Trophoblast cell (in vitro differentiated cells and primary cell): ENCODE data around the gene RIMBP3B.
"Not testable (repeated sequence)": the region's sequence is repeated elsewhere in the genome, so short reads cannot be mapped to it uniquely, and the experiment has no call there.

ENCODE experiments used
- DNase-seq, 2 donors: peaks; one replicate each; pipeline ENCODE4 v3.0.0-alpha.2; 2016
- H2AFZ ChIP-seq: 2 replicates; pipeline ENCODE4 v1.6.1; 2013; ENCODE audit warnings: low read length, moderate library complexity, mild to moderate bottlenecking; ENCODE audit not compliant: insufficient read depth, poor library complexity
- H2AK5ac ChIP-seq: 2 replicates; pipeline ENCODE4 v1.6.1; 2013; ENCODE audit warnings: mild to moderate bottlenecking, low read length
- H2BK120ac ChIP-seq: 2 replicates; pipeline ENCODE4 v1.6.1; 2013; ENCODE audit warnings: low read length, mild to moderate bottlenecking, moderate library complexity; ENCODE audit not compliant: insufficient read depth, poor library complexity
- H2BK12ac ChIP-seq: 2 replicates; pipeline ENCODE4 v1.6.1; 2013; ENCODE audit warnings: mild to moderate bottlenecking, low read length, moderate library complexity
- H2BK5ac ChIP-seq: 2 replicates; pipeline ENCODE4 v1.6.1; 2013; ENCODE audit warnings: low read length, low read depth, moderate library complexity, mild to moderate bottlenecking; ENCODE audit not compliant: poor library complexity
- H3K14ac ChIP-seq: 2 replicates; pipeline ENCODE4 v1.6.1; 2013; ENCODE audit warnings: mild to moderate bottlenecking, low read length
- H3K18ac ChIP-seq: 2 replicates; pipeline ENCODE4 v1.6.1; 2013; ENCODE audit warnings: mild to moderate bottlenecking, low read length
- H3K23ac ChIP-seq: 2 replicates; pipeline ENCODE4 v1.6.1; 2013; ENCODE audit warnings: low read length
- H3K27ac ChIP-seq: 2 replicates; pipeline ENCODE4 v1.5.1; 2013; ENCODE audit warnings: low read depth, mild to moderate bottlenecking, inconsistent platforms, low read length, moderate library complexity
- H3K27me3 ChIP-seq: 2 replicates; pipeline ENCODE4 v1.6.1; 2013; ENCODE audit warnings: inconsistent platforms, mild to moderate bottlenecking, low read length, moderate library complexity; ENCODE audit not compliant: insufficient read depth
- H3K36me3 ChIP-seq, 2 experiments: 1 replicate in 1 of 2; 2 replicates in 1 of 2; pipeline ENCODE4 v1.6.1; 2013; ENCODE audit warnings: low read length in 2 of 2, mild to moderate bottlenecking in 2 of 2, moderate library complexity in 1 of 2; ENCODE audit not compliant: insufficient read depth in 2 of 2, control insufficient read depth in 1 of 2
- H3K4ac ChIP-seq: 2 replicates; pipeline ENCODE4 v1.6.1; 2013; ENCODE audit warnings: low read depth, mild to moderate bottlenecking, low read length, moderate library complexity
- H3K4me1 ChIP-seq, 2 experiments: 1 replicate in 1 of 2; 2 replicates in 1 of 2; pipeline ENCODE4 v1.6.1; 2013; ENCODE audit warnings: low read length in 2 of 2, mild to moderate bottlenecking in 2 of 2, moderate library complexity in 1 of 2; ENCODE audit not compliant: insufficient read depth in 2 of 2, control insufficient read depth in 1 of 2
- H3K4me2 ChIP-seq: 2 replicates; pipeline ENCODE4 v1.6.1; 2013; ENCODE audit warnings: inconsistent platforms, mild to moderate bottlenecking, low read length, moderate library complexity
- H3K4me3 ChIP-seq: 2 replicates; pipeline ENCODE4 v1.5.1; 2013; ENCODE audit warnings: mild to moderate bottlenecking, low read depth, low read length, inconsistent platforms
- H3K79me1 ChIP-seq: one replicate; pipeline ENCODE4 v1.6.1; 2013; ENCODE audit warnings: low read length
- H3K79me2 ChIP-seq: 2 replicates; pipeline ENCODE4 v1.6.1; 2013; ENCODE audit warnings: low read length, mild to moderate bottlenecking; ENCODE audit not compliant: control insufficient read depth, insufficient read depth, poor library complexity
- H3K9ac ChIP-seq: 2 replicates; pipeline ENCODE4 v1.6.1; 2013; ENCODE audit warnings: mild to moderate bottlenecking, low read length
- H3K9me3 ChIP-seq: 2 replicates; pipeline ENCODE4 v1.6.1; 2013; ENCODE audit warnings: low read depth, mild to moderate bottlenecking, control low read depth, inconsistent platforms, low read length; ENCODE audit not compliant: insufficient read depth
- H4K12ac ChIP-seq: 2 replicates; pipeline ENCODE4 v1.6.1; 2013; ENCODE audit warnings: low read depth, mild to moderate bottlenecking, low read length, moderate library complexity
- H4K8ac ChIP-seq: 2 replicates; pipeline ENCODE4 v1.6.1; 2013; ENCODE audit warnings: low read depth, mild to moderate bottlenecking, low read length, moderate library complexity
- H4K91ac ChIP-seq: one replicate; pipeline ENCODE4 v1.6.1; 2013; ENCODE audit warnings: low read depth, mild to moderate bottlenecking, low read length, moderate library complexity
- WGBS: extraction: QIAGEN DNeasy Blood & Tissue Kit; methylation state at CpG from one replicate; pipeline ENCODE4 v1.1.7; 2013; ENCODE audit warnings: missing lambda C conversion rate; ENCODE audit not compliant: insufficient read length, insufficient coverage; ENCODE audit errors: extremely low coverage; 5-methylcytosine and 5-hydroxymethylcytosine counted together

The RIMBP3B gene

DNA sequence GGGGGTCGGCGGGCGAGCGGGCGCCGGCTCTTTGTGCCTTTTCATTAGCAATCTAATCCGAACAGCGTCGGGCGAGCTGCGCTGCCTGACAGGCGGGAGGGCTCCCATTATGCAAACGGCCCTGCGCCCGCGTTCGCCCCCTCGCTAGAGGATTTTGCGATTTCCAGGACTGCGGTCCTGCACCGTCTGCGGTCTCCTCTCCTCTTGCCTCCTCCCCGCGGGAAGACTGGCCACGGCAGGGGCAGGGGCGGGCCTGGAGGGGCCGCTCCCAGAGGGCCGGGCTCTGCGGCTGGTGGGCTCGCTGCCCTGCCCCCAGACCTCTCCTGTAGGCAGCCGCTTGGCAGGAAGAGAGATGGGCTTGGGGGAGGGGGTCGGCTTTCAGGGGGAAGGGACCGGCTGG is 34.3 kb downstream of the RIMBP3B start:
- H3K9ac ChIP-seq, H4K12ac ChIP-seq, H3K23ac ChIP-seq, H2AFZ ChIP-seq, H4K8ac ChIP-seq, H3K4ac ChIP-seq, H3K14ac ChIP-seq, H3K4me1 ChIP-seq, DNase-seq, H3K36me3 ChIP-seq, H3K79me1 ChIP-seq, H3K18ac ChIP-seq, H2BK5ac ChIP-seq, H3K79me2 ChIP-seq, H2BK120ac ChIP-seq, H3K9me3 ChIP-seq, H2BK12ac ChIP-seq, H2AK5ac ChIP-seq, H3K27me3 ChIP-seq: not testable (repeated sequence)
- peak overlapping the region; percentile 52 for H3K4me2 ChIP-seq
- H4K91ac ChIP-seq = peak overlapping the region; percentile 51
- peak overlapping the region; percentile 65 for H3K27ac ChIP-seq
- H3K4me3 ChIP-seq = peak overlapping the region; percentile 79
- WGBS = no CpG with 5 or more reads among the region's 33 CpGs

DNA sequence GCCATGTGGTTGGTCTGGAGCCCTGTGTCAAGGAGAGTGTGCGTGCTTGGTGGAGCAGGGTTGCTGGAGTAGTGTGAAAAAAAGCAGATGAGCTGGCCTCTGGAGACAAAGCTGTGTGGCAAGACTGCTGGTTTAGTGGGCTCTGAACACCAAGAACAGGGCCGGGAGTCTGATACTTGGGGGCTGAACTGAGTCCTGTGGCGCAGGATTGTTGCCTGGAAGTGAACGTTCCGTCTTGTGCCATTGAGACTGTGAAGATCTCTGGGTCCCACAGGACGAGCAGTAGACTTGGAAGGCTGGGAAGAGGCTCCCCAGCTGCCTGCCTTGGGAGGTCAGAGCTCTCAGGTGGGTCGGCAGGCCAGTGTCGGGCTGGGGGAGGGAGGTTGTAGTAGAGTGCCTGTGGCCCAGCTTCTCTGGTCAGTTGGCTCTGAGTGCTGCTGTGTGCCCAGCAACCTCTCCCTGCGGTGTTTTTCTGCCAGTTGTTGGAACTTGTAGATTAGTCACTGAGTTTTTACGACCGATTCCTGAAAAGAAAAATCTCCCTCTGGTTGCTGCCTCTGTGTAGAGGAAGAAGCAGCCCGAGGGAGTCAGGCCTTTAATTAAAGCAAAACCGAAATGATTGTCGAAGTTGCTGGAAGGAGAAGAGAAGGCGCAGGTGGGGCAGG is 35.6 kb downstream of the RIMBP3B start:
- H2AFZ ChIP-seq, H3K9me3 ChIP-seq, H2BK120ac ChIP-seq, H3K4me3 ChIP-seq, H3K79me1 ChIP-seq, DNase-seq, H3K79me2 ChIP-seq, H3K27me3 ChIP-seq, H2BK12ac ChIP-seq, H3K36me3 ChIP-seq, H3K9ac ChIP-seq, H3K18ac ChIP-seq, H3K23ac ChIP-seq, H3K4ac ChIP-seq, H4K12ac ChIP-seq, H4K8ac ChIP-seq, H2AK5ac ChIP-seq, H3K4me1 ChIP-seq, H4K91ac ChIP-seq: not testable (repeated sequence)
- Histone ChIP-seq H3K27ac (peak overlapping the region; percentile 67), H3K4me2 (peak overlapping the region; percentile 23), H2BK5ac (peak overlapping the region; percentile 56), H3K14ac (peak overlapping the region; percentile 70)
- WGBS = no CpG with 5 or more reads among the region's 15 CpGs

DNA sequence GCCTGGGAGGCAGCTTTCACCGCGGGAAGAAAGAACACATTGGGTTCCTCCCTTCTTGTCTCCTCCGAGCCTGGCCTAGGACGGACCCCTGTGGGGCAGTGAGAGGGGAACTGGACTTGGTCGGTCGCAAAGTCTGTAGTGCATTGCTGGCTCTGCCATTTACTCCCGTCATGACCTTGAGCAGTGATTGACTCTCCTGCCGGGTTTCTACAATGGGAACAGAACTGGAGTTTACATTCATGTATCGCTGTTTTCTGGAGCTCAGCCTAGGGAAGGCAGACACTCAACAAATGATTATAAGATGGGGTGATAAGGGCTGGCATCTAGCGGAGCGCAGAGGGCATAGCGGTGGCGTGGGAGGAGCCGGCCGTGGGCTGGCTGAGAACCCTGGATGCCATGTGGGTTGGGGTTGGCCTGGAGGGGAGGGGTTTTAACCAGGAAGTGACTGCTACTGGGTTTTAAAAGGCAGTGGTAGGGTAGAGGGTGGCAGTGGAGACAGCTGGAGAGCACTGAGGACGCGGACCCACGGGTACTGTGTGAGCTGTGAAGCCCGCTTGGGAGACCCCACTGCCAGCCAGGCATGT is 36.7 kb downstream of the RIMBP3B start:
- H3K4me3 ChIP-seq, H3K9me3 ChIP-seq, H2BK12ac ChIP-seq, H3K23ac ChIP-seq, H4K12ac ChIP-seq, DNase-seq, H2AFZ ChIP-seq, H3K4me2 ChIP-seq, H3K36me3 ChIP-seq, H2BK5ac ChIP-seq, H4K8ac ChIP-seq, H3K4ac ChIP-seq, H3K27ac ChIP-seq, H3K14ac ChIP-seq, H4K91ac ChIP-seq, H3K79me2 ChIP-seq, H3K18ac ChIP-seq, H3K9ac ChIP-seq, H3K79me1 ChIP-seq, H3K4me1 ChIP-seq, H3K27me3 ChIP-seq, H2BK120ac ChIP-seq, H2AK5ac ChIP-seq: not testable (repeated sequence)
- whole genome bisulfite sequencing = no CpG with 5 or more reads among the region's 19 CpGs

DNA sequence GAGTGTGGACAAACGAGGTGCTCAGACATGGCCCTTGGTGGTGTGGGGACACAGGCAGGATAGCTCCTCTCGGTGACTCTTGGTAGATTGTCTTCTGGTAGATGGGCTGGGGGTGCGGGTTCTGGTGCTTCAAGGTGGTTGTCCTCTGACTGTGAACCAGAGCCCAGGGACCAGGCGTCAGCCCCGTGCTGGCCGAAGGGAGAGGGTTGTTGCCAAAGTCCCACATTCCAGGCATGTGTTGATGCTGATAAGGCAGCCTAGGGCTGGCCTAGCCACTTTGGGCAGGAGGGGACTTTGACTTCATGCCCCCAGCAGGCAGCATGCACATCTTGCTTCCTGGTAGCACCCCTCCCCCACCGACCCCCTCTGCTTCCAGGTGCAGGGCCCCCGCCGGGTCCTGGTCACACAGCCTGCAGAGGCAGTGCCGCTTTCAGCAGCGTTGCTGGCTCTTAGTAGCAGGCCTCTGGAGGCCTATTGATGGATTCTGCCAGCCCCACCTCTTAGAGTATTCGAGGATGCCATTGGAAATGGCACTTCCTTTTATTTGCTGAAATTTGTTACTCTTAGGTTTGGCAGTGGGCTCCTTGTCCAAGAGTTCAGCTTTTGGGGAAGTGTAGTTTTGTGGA is 40.6 kb downstream of the RIMBP3B start:
- not testable (repeated sequence) for H3K27ac ChIP-seq, H3K9ac ChIP-seq, H2AK5ac ChIP-seq, H3K14ac ChIP-seq, H3K18ac ChIP-seq, H3K4me2 ChIP-seq, H3K9me3 ChIP-seq, H3K79me1 ChIP-seq, DNase-seq, H3K79me2 ChIP-seq, H2BK5ac ChIP-seq, H3K4me3 ChIP-seq, H3K36me3 ChIP-seq, H2BK120ac ChIP-seq, H2BK12ac ChIP-seq, H3K27me3 ChIP-seq, H4K8ac ChIP-seq, H4K12ac ChIP-seq, H3K23ac ChIP-seq, H4K91ac ChIP-seq, H2AFZ ChIP-seq, H3K4ac ChIP-seq, H3K4me1 ChIP-seq
- no CpG with 5 or more reads among the region's 12 CpGs for WGBS
